ENCODE results near the gene PTPRS.

The PTPRS gene

DNA sequence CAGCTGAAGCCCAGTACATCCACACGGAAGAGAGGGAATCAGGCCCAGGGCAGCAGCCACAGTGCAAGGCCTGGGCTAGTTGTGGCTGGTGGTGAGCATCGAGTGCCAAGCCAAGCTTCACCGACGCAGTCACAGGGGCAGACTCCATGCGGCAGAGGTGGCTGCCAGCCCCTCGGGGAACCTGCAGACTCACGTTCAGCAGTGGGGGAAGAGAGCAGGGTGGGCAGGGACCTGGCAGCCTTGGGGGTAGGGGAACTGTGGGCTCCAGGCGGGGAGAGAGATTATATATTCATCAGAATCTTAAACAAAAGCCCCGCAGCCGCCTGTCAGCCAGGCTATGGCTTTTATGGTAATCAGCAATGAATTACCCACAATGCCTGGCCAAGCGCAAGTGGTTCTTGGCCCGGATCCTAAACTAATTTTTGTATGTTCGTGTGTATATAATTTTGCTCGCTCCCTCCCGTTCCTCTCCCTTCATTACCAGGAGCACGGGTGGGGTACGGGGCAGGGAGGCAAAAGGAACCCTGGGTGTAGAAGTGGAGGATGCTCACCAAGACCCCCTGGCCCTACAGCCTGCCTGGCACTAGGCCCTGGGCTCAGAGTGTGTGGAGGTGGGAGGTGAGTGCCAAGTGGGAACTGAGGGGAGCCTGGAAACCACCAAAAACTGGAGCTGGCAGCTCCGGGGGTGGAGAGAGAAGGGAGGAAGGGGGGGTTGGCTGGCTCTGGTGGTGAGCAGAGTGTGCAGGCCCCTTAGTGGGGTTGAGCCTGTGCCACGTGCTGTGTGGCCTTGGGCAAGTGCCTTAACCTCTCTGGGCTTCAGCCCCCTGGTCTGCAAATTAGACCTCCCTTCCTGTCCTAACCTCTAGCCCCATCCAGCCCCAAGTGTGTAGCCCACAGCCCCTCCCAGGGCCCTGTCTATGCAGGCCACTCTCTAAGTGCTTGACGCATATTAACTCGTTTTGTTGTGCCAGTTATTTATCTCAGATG, 31.9 kb downstream of the PTPRS start:
- no peak for DNase-seq (ENCODE audit: low read depth in 2 of 2)

- no peak for DNase-seq (ENCODE audit: low read depth in 2 of 2)
Measured at GRCh38 chr19:5307655-5308054, 33.0 kb downstream of the PTPRS start.

GRCh38 chr19:5305163-5305562, 35.4 kb downstream of the PTPRS start:
- no peak for DNase-seq (ENCODE audit: low read depth in 2 of 2)

GRCh38 chr19:5304486-5304885, 36.1 kb downstream of the PTPRS start:
- no peak for DNase-seq (ENCODE audit: low read depth in 2 of 2)

DNA sequence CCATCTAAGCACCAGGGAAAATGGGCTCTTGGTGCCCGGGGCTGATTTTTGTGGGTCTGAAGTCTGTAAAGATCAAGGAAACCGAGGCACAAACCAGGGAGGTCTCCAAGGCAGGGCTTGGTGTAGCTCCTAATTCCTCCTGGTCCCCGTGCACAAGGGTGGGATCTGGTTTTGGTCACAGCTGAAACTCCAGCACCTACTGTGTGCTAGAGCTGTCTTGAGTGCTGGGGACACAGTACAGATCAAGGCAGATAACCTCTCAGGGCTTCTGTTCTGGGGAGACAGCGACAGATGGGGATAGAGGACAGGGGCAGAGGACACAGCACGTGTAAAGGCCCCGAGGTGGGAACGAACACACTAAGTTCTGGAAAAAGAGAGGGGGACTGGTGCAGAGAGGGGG, 37.4 kb downstream of the PTPRS start:
- DNase-seq (ENCODE audit: low read depth in 2 of 2) = no peak

DNA sequence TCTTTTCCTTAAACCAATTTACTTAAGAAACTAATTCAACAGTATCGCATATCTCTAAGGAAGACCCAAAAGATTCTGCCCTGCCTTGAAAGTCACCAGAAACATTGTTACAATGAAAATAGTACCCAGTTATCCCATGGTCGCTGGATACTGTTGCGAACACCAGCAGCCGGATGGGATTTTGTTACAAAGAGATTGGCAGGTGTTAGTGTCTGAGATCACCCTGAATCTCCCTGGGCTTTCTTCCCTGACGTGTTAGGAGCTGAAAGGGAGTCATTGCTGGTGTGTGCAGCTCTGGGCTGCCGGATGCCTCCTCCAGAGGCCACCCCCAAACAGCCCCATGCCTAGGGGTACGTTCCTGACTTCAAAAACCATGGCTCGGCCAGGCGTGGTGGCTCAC, 38.2 kb downstream of the PTPRS start:
- no peak for DNase-seq (ENCODE audit: low read depth in 2 of 2)

GRCh38 chr19:5299137-5299536, 41.5 kb downstream of the PTPRS start:
- no peak for DNase-seq (ENCODE audit: low read depth in 2 of 2)

GRCh38 chr19:5298471-5298901, 42.1 kb downstream of the PTPRS start:
- no peak for DNase-seq (ENCODE audit: low read depth in 2 of 2)

GRCh38 chr19:5297272-5297669, 43.3 kb downstream of the PTPRS start:
- DNase-seq (ENCODE audit: low read depth in 2 of 2) = no peak

DNA sequence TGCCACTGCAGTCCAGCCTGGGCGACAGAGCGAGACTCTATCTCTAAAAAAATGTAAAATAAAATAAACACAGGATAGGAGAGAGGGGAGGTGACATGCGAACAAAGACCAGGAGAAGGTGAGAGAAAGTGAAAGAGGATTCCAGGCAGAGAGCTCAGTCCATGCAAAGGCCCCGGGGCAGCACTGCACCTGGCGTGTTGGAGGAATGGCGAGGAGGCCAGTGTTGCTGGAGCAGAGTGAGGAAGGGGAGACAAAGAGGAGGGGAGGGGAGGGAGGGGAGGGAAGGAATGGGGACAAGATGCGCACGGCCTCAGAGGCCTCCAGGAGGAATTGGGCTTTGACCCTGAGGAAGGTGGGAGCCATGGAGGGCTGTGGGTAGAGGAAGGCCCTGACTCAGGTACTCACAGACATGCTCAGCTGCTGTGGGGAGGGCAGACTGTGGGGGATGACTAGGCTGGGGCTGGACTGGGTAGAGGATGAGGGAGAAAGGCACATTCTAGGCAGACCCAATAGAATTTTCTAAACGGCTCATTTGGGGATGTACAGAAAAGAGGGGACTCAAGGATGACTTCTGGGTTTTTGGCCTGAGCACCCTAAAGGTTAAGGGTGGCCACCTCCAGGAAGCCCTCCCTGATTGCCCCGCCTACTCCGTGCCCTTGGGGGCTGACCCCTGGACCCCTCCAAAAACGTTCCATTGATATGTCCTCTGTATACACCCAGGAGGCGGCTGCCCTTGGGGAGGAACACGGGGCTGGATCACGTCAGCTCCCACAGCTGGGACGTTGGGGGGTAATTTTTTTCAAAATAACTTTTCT, 43.9 kb downstream of the PTPRS start:
- DNase-seq (ENCODE audit: low read depth in 2 of 2) = no peak

GRCh38 chr19:5296021-5296420, 44.6 kb downstream of the PTPRS start:
- DNase-seq (ENCODE audit: low read depth in 2 of 2) = no peak

DNA sequence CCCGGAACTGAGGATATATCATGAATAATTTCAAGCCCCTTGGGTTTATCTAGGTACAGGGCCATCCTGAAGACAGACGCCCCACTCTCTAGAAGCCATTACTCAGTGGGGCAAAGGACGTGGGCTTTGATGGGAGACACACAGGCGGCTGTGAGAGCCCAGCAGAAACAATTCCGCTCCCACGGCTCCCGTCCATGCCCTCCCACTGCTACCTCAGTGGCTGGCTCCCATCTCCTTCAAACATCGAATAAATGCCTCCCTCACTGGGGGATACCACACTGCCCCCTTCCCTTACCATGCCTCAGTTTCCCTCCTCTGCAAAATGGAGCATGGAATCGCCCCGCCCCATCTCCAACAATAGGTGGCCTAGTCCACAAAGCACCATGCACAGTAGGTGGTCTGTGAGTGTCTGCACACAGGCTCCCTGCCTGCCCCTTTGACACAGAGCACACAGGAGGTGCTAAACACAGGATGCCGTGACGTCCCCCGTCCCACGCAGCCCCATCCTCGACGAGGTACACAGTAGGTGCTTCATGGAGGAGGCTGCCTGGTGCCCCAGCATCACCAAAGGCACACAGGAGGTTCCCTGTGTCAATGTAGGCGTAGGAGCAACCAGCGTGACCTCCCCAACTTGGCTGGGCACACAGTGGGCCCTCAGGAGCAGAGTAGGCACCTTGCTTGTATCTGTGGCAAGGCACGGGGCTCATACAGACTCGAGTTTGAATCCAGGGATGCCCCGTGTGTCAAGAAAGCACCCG, 46.0 kb downstream of the PTPRS start:
- no peak for DNase-seq (ENCODE audit: low read depth in 2 of 2)

GRCh38 chr19:5293612-5294378, 46.8 kb downstream of the PTPRS start:
- DNase-seq (ENCODE audit: low read depth in 2 of 2) = no peak

GRCh38 chr19:5292822-5293611, 47.6 kb downstream of the PTPRS start:
- DNase-seq (ENCODE audit: low read depth in 2 of 2) = peak; percentile 40 to 56

DNA sequence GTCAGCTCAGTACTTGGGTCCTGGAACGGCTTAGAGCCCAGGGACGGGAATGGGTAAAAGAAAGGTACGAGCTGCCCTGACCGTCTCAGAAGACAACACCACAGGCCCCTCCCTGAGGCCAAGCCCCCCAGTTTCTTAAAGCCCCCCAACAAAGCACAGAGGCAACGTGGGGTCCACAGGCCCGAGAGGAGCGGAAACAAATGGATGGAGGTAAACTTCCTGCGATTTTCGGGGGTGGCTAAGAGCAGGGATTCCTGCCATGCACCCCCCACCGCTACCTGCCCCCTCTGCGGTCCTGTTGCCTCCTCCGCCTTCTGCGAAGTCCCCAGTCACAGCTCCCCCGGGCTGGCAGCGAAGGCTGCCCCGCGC, 48.2 kb downstream of the PTPRS start:
- DNase-seq (ENCODE audit: low read depth in 2 of 2) = no peak

DNA sequence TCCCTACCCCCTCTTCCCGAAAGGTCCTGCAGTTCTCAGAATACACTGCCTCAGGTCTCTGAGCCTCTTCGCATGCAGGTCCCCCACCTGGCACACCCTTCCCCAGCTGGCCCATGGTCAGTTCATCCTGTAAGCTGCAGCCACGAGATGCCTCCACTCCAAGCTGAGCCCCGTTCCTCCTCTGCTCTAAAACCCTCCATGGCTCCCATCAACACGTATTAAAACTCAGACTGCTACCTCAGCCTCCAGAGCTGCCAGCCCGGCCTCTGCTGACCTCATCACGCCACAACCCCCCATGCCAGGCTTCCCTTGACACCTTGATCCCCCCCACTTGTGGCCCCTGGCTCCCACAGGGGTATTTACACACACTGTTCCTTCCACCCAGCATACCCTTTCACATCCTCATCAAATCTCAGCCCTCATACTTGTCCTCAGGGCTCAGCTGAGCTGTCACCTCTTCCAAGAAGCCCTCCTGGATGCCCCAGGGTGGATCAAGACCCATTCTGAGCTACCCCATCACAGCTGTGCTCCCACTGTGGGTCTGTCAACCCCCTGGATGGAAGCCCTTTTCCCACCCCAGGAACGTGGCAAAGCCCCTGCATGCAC, 48.9 kb downstream of the PTPRS start:
- no peak for DNase-seq (ENCODE audit: low read depth in 2 of 2)

Measured in stimulated activated CD4-positive, alpha-beta T cell treated with anti-CD3 and anti-CD28 coated beads, Interleukin-4, amount 100 ng/mL, for 48 hours (primary cell).